Activated CD4-positive, alpha-beta T cell treated with anti-CD3 and anti-CD28 coated beads, Interleukin-10, Interleukin-2, amounts not matched to agents 100 ng/mL and 50 ng/mL, durations not matched to agents 16 hours and 8 hours (primary cell): ENCODE measurements around the gene VAX1.
"Not testable (repeated sequence)": the region's sequence is repeated elsewhere in the genome, so short reads cannot be mapped to it uniquely, and the experiment has no call there.

Experiments used
- DNase-seq: peaks from one replicate; pipeline ENCODE4 v3.0.0-alpha.2; 2020

The VAX1 gene

GRCh38 chr10:117134306-117135025 lies 3.6 kb downstream of the VAX1 start:
- peak; percentile 8 for DNase-seq

DNA sequence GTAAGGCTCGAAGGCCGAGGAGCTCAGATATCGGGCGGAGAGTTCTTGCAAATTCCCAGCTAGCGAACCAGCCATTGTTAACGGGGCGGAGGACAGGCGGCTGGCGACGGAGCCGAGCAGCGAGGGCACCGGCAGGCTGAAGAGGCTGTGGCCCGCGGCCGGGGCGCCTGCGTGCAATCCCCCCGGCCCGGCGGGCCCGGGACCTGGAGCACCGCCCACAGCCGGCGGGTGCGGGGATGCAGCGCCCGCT lies 4.1 kb downstream of the VAX1 start:
- no peak for DNase-seq

- DNase-seq, result no peak
These were observed 4.6 kb downstream of the VAX1 start for GRCh38 chr10:117133273-117134055.

GRCh38 chr10:117132751-117133231 lies 5.3 kb downstream of the VAX1 start:
- DNase-seq, result no peak

GRCh38 chr10:117131376-117132327 lies 6.4 kb downstream of the VAX1 start:
- DNase-seq, result no peak

GRCh38 chr10:117130862-117131375 lies 7.2 kb downstream of the VAX1 start:
- no peak for DNase-seq

GRCh38 chr10:117130346-117130745 lies 7.7 kb downstream of the VAX1 start:
- no peak for DNase-seq

DNA sequence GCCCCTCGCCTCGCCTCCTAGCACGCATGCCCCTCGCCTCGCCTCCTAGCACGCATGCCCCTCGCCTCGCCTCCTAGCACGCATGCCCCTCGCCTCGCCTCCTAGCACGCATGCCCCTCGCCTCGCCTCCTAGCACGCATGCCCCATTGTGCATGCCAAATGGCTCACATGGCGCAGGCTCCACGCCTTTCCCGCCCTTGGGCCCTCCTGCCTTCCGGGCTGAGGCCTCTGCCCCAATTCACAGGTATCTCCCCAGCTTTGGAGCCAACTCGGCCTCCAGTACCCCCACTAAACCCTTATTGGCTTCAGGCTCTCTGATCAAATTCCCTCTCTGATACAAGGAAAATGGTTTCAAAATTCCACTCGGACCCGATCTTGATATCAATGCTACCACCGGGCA lies 11.4 kb downstream of the VAX1 start:
- not testable (repeated sequence) for DNase-seq

DNA sequence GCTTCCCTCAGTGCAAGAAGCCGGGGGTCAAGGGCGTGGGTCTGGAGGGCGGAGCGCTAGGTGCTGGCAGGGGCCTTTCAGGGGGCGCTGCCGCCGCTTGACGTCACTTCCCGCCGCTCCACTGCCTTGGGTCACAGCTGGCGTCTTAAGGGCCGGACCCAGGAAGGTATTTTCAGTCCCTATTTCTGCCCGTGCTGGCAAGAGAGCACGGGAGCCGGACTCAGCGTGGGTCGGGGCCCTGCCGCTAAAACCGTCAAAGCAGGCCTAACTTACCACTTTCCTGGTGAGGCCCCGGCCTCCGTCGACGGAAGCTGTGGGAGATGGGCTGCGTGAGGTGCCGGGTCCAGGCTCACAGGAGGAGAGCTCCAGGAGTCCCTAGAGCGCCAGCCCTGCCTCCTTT lies 12.0 kb downstream of the VAX1 start:
- DNase-seq, result no peak

DNA sequence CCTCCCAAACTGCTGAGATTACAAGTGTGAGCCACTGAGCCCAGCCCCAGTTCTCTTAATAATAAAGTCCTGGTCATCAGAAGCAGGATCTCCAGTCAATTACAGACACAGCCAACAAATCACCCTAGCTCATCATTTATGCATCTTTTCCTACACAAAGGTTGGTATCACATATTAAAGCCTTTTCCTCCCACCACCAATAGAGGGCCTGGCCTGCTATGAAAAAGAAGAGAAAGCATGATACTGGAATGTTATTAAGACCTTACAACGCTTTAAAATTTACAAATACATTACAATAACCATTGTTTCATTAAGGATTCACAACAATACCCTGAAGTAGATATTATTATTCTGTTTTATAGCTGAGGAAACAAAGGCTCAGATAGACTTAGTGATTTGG lies 25.9 kb downstream of the VAX1 start:
- DNase-seq, result no peak

GRCh38 chr10:117107238-117107637 lies 30.8 kb downstream of the VAX1 start:
- no peak for DNase-seq

DNA sequence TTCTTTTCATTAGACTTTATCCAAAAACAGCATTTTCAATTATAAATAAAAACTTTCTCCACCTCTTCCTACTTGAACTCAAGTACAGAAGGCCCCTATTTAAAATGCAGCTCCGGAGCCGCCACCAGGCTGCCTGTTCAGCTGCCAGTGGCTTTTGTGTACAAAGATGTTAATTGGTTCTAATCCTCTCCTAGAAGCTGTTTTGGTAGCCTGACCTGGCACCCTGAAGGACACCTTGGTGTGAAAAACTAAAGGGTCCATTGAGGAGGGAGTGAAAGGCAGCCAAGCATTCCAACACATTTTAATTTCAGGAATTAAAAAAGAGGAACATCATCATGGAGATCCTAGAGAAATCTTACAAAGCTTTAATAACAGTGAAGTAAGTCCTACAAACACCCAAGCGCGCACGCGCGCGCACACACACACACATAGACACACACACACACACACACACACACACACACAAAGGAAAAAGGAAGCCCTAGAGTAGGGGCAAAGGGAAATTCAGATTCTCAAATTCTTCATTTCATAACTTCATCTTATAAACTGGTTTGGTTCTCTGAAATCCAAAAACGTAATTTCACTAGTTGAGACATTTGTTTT lies 41.4 kb downstream of the VAX1 start:
- DNase-seq, result no peak

DNA sequence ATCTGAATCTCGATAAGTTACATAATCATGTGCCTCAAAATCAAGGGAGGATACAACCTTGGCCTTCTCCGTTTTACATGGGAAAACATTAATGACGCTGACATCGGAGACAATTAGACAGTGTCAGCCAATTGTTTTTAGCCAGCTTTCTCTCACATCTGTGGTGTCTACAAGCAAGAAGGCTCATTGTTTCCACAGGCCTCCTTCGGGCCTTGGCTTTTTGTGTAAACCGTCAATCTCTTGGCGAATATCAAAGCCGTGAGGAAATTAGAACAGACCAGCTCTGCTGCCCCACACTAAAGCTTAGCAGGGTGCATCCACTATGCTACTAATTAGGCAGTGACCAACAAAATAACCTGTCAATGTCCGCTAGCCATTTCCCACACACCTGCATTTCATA lies 43.2 kb downstream of the VAX1 start:
- no peak for DNase-seq

DNA sequence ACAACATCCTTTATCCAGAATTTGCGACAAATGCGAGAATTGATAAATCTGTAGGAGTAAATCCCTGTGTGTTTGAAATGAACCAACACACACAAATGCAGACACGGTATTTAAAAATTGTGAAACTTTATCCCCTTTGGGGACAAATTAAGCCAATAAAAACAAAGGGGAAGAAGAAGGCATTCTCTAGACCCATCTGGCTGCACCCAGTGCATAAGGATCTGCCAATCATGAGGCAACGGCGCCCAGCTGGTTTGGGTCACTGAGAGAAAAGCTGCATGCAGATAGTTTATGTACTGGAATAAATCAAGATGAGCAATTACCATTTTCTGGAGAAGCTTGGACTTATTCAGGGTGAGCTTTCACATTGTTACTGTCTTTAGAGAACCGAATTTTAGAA lies 45.7 kb downstream of the VAX1 start:
- DNase-seq, result no peak

DNA sequence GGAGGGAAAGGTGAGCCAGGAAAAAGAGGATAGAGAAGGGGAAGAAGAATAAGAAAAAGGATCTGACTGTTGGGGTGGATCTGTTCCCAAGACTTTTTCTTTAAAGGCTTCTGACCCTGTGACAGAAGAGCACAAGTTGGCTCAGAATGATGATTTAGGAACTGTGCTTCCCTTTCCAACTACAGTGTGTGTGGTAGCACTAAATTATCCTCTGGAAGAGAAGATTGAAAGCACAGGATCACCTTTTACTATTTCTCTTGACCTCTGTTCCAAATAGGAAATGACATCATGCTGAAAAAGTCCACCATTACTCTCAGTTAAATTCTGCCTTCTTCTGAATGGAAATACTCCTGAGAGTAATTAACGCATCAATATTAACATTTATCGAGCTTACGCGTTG lies 47.2 kb downstream of the VAX1 start:
- no peak for DNase-seq

DNA sequence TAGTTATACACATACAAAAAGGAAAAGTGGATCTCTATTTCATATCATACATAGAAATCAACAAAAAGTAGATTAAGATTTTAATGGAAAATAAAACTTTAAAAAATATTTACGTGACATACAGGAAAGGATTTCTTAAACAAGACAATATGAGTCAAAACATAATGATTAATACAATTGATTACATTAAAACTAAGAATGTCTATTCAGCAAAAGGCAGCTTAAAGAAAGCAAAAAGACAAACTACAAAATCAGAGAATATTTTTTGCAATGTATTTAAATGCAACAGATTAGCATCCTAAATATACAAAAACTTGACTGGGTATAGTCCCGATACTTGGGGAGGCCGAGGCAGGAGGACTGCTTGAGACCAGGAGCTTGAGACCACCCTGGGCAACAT lies 50.5 kb downstream of the VAX1 start:
- DNase-seq, result no peak

GRCh38 chr10:117086546-117086945 lies 51.5 kb downstream of the VAX1 start:
- DNase-seq, result no peak

DNA sequence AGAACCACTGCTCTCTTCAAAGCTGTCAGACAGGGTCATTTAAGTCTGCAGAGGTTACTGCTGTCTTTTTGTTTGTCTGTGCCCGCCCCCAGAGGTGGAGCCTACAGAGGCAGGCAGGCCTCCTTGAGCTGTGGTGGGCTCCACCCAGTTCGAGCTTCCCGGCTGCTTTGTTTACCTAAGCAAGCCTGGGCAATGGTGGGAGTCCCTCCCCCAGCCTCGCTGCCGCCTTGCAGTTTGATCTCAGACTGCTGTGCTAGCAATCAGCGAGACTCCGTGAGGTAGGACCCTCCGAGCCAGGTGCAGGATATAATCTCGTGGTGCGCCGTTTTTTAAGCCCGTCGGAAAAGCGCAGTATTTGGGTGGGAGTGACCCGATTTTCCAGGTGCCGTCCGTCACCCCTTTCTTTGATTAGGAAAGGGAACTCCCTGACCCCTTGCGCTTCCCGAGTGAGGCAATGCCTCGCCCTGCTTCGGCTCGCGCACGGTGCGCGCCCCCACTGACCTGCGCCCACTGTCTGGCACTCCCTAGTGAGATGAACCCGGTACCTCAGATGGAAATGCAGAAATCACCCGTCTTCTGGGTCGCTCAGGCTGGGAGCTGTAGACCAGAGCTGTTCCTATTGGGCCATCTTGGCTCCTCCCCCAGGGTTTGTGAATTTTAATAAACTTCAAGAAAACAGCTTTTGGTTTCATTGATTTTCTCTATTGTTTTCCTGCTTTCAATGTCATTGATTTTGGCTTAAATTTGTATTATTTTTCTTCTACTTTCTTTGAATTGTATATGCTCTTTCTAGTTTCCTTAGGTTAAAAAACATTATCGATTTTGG lies 53.4 kb downstream of the VAX1 start:
- not testable (repeated sequence) for DNase-seq
